GM18873 (cell line): ENCODE measurements around the gene POFUT2.

Experiments used
- ATAC-seq: cut with Tn5 transposase; IDR thresholded peaks from one replicate; pipeline ENCODE4 v1.9.1; 2021; ENCODE audit warnings: mild to moderate bottlenecking, moderate library complexity, moderate number of reproducible peaks; ENCODE audit not compliant: unreplicated experiment, low FRiP score

The POFUT2 gene

DNA sequence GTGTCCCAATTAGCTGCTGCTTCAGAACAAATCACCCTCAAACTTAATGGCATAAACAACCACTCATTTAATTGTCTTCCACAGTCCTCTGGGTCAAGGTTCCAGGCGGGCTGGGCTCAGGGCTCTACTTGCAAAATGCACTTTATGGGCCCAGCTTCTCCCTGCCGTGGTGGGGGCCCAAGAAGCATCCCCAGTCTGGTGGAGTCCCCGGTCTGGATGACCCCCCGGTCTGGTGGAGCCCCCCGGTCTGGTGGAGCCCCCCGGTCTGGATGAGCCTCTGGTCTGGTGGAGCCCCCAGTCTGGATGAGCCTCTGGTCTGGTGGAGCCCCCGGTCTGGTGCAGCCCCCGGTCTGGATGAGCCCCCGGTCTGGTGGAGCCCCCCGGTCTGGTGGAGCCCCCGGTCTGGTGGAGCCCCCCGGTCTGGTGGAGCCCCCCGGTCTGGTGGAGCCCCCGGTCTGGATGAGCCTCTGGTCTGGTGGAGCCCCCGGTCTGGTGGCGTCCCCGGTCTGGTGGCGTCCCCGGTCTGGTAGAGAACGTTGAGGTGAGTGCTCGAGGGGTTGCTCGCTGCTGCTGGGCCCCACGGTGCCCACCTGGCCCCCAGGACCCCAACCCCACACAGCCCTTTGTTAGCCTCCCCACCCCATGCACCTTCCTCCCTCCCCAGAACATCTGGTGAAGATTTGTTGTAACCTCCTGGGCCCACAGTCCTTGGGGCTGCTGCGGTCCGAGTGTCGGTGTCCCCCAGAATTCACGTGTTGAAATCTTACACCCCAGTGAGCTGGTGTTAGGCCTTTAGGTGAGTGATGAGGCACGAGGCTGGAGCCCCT is 33.8 kb downstream of the POFUT2 start:
- ATAC-seq: no peak

DNA sequence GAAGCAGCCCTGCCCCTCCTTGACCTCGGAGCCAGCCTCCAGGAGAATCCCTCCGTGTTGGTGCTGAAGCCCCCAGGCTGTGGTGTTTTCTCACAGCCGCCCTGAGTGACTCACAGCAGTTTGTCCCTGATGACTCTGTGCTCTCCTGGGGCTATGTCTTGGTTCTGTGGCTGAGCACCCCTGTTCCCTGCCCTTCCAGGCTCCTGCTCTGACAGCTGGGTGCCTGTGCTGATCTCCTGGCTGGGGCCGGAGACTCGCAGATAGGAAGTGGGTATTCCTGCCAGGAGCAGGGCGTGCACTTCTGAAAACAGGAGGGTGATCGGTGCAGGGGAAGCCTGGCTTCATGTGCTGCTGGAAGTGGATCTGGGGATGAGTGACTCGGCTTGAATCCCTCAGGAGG is 34.5 kb downstream of the POFUT2 start:
- ATAC-seq: no peak

DNA sequence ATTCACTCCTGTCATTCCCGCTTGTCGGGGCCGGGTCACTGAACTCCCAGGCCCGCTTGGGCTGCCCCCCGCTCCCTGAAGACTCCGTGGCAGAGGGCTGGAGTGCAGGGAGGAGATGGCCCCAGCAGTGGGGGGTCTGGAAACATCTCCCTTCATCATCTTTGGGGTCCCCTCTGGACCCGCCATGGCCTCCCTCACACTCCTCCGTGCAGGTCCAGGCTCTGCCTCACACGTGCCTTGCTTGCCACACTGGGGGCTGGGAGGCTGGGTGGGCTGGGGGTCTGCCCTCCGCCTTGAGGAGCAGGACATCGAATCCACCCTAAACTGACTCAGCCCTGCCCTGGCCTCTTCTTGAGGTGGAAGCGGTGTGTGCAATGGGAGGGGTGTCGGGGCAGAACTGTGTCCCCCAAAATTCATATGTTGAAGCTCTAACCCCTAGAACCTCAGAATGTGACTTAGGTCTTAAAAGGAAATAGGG is 35.2 kb downstream of the POFUT2 start:
- ATAC-seq: no peak

DNA sequence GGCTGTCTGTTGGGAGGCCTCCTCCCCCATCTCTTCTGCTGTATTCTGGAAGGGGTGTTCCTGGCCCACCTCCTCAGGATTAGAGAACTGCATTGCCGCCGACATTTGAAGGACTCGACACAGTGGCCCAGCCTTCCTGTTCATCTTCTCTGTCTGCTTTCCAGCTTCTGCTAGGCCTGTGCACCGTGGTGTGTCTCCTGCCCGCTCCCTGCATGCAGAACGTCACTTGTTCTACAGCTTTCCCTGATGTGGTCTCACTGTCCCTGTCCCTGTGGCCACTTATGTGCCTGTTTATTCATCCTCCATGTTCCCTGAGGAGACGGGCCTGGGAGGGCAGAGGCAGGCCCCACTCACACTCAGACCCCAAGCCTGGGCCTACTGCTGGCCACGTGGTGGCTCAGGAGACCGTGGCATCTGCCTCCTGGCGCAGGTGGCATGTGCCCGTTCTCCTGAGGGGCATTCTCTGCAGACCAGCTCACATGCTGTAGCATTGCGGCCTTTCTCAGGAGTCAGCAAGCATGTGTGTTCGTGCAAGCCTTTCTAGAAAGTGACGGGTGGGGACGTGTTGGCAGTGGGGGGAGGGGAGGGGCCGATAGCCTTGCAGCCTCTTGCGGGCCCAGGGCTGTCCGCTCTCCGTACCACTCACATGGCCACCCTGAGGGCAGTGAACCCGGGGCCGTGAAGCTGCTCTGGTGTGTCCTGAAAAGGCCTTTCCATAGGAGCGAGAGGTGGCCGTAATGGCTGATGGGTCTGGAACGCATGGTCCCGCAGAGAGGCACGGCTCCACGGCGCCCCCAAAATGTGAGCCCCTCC is 35.9 kb downstream of the POFUT2 start:
- no peak for ATAC-seq

DNA sequence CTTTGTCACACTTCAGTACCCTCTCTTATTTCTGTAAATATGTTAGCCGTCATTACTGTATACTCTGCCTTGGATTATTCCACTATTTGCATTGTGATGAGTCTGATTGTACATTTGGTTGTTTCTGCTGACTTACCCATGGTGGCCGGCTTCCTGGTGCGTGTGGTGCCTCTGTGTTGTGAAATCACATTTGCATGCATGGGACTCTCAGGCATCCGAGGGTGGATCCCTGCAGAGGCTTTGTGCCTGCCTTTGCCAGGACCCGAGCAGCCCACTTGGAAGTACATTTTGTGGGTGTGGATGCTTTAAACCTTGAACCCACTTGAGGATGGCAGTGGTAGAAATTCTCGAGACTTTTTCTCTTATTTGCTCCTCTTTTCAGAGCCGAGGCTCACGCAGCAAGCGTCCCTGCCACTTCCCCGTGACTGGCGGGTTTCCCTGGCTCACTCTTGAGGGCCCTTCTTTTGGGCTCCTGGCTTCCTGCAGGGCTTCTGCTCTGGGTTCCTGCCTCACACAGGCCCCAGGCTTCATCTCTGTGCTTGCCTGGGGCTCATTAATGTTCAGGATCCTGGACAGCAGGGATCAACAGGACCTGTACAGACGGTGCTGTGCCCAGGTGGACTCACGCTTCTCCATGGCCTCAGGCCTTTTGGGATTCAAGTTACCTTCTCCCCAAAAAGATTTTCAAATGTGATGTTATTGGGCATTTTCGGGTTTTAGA is 36.6 kb downstream of the POFUT2 start:
- no peak for ATAC-seq

DNA sequence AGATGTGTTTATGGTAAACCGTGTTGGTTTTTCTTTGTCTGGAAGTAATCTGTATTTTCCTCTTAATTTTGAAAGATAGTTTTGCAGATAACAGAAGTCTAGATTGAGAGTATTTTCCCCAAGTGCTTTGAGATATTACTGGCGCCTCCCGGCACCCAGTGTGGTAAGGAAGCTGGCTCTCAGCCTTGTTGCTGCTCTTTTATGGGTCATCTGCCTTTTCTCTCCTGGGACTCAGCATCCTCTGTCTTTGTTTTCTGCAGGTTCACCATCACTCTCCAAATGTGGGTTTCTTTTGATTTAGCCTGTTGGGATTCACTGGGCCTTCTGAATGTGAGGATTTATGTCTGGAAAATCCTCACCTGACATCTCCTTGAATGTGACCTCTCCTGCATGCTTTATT is 37.4 kb downstream of the POFUT2 start:
- ATAC-seq: no peak

DNA sequence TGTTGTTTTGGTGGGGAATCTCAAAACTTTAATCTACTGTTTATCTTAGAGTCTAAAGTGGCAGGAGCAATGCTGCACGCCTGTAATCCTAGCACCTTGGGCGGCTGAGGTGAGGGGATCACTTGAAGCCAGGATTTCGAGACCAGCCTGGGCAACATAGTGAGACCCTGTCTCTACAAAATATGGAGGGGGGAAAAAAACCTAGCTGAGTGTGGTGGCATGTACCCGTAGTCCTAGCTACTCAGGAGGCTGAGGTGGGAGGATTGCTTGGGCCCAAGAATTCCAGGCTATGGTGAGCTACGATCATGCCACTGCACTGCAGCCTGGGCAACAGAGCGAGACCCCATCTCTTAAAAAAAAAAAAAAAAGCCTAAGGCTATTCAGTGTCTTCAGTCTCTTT is 38.1 kb downstream of the POFUT2 start:
- ATAC-seq: no peak

DNA sequence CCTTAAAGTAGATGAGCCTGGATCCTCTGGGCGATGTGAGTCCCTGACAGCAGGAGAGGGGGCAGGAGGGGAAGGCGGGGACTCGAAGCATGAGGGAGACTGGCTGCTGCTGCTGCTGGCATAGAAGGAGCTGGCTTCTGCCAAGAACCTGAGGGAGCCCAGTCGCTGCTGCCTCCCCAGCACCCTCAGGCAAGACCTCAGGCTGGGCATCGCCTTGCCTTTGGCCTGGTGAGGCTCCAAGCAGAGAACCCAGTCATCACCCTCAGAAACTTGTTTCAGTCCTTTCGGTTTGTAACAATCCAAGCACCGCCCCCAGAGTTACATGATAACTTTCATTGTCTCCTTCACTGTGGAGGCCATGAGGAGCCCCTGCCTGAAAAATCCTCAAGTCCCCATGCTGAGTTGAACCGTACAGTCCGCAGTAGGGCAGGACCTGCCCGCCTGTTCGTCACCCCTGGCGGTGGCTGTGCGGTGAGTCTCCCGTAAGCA is 38.8 kb downstream of the POFUT2 start:
- no peak for ATAC-seq

DNA sequence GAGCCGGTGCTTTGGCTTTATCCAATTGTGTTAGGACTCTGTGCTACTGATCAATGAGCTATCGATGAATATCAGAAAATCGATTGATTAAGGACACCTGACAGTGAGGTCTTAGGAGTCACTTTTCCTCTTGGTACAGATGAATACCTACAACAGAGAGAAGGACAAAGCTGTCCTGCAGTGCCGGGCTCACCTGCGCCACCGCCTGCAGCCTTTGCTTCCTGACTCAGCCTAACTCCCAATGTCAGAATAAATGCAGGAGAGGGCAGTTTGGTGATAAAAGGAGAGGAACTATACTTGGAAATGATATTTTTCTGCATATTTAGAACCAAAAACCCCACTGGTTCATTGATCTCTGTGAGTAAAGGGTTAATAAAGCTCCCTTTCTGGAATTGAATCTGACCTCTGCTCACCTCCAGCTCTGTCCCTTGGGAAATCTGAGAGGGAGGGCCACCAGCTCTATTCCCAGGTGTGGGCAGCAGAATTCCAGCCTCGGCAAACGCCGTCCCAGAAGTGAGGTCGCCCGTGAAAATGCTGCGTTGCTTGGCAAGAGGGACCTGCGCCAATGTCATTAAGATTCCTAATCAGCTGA is 39.3 kb downstream of the POFUT2 start:
- no peak for ATAC-seq

DNA sequence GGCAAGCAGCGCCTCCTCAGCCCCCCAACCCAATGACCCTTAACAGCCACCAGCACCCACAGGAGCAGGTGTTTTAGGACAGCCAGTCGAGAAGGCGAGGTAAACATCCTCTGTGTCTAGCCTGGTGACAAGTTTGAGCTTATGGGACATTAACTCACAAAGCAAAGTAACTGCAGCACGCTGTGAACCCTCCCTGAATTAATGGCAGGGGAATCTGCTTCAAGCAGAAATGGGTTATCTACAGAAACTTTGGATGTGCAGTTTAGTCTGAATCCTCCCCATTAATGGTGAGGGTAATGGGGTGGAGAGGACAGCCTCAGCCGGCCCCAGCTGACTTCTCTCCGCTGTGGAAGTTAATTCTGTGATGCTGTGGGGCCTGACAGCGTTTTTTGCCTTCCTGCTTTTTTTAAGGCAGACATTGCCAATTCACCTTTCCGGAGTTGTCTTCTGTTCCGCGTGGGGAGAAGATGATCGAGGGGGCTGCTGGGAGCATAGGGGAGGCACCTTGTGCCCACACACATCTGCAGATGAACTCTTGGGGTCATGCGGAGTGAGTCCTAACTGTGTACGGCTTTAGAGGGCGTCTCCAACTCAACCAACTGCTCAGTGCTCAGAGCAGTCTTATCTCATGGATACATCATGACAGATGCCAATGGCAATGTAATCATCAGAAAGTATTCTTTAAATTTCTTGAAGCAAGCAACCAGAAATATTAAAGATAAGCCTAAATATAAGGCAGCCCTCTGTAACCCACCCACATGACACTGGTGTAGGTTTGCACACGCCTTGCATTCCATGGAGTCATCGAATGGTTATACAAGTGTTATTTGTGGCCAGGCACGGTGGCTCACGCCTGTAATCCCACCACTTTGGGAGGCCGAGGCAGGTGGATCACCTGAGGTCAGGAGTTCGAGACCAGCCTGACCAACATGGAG is 41.0 kb downstream of the POFUT2 start:
- ATAC-seq: no peak

DNA sequence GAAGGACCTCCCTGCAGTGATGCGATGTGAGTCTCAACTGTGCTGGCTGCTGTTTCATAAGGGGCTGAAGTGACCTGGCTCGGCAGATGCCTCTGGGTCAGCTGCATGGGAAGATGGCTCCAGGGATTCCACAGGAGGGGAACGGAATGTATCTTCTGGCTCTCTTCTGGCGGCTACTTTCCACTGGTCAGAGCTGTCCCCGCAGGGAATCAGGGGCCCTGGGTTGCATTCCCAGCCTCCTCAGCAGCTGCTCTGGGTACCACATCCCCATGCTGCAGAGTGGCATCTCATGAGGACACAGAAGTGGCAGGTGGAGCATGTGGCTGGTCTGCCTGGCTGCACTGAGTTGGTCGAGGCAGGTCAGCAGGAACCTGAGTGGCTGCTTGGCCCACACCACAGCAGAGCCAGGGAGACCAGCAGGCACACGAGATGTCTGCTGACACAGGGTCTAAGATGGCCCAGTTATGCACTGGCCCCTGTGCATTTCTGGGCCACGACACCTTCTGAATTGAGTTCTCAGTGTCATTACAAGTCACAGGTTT is 42.8 kb downstream of the POFUT2 start:
- ATAC-seq: no peak

DNA sequence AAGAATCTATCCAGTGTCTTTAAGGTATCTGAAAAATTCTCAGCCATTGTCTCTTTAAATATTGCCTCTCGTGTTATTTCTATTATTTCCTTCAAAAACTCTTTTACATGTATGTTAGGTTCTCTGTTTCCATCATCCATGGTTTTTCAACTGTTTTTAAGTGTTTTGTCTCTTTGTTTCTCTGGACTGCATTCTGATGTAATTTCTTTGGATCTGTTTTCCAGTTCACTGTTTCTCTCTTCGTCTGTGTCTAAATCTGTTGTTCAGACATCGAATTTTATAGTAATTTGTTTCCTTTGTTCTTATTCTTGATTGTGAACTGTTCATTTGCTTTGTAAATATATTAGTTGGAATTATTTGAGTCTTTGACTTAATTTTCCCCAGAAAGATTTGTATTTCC is 44.1 kb downstream of the POFUT2 start:
- ATAC-seq: no peak

DNA sequence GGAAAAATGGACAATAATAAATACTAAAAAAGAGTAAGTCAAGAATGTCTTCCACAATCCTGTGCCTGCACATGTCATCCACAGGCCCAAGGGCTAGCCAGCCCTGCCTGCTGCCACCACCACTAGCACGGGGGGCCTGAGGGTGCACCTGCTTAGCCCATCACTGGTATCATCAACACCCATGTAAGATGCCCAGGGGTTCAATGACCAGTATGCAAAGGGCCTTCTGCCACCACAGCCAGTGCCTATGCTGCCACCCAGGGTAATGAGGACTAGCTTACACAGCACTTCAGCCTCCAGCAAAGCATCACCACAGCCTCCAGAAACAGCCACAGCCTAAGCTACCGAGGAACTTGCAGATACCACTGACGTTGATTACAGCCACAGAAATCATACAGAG is 46.3 kb downstream of the POFUT2 start:
- no peak for ATAC-seq

DNA sequence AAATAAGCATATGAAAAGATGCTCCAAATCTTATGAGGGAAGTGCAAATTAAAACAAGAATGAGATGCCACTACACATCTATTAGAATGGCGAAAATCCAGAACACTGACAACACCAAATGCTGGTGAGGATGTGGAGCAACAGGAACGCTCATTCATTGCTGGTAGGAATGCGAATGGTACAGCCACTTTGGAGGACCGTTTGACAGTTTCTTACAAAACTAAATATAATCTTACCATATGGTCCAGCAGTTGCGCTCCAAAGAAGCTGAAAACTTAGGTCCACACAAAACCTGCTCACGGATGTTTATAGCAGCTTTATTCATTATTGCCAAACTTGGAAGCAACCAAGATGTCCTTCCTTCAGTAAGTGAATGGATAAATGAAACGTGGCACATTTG is 50.3 kb downstream of the POFUT2 start:
- no peak for ATAC-seq

DNA sequence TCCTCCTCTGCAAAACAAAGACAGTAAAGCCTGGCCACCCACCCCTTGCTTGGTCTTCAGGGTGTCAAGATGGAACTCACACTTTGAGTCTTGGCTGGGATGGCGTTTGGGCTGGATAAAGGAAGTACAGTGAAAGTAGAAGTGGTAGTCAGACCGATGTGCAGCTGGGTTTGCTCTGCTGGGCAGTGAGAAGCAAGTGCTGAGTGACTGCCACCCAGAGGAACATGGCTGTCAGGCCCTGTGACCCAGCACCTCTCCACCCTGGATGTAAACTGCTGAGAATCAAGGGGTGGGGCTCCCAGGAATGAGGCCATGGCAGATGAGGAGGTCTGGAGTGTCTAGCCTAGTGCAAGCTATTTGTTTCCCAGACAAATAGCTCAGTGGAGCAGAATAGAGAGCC is 51.2 kb downstream of the POFUT2 start:
- ATAC-seq: no peak

DNA sequence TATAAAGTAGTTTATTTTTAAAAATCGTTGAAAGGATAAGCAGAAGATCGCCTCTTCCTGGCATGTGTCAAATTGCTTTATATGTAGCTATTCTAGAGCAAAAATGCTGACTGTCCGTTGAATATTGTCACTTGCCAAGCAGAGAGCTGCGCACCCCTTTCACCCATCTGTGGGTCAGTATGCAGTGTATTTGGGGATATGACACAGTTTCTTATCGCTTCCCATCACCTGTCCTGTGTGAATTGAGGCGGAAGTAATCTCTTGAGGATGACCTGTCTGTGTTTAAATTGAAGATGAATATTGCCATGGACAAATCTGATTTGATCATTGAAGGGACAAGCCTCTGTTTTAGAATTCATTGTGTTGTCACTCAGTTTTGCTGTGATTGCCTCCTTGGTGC is 52.2 kb downstream of the POFUT2 start:
- ATAC-seq: no peak

DNA sequence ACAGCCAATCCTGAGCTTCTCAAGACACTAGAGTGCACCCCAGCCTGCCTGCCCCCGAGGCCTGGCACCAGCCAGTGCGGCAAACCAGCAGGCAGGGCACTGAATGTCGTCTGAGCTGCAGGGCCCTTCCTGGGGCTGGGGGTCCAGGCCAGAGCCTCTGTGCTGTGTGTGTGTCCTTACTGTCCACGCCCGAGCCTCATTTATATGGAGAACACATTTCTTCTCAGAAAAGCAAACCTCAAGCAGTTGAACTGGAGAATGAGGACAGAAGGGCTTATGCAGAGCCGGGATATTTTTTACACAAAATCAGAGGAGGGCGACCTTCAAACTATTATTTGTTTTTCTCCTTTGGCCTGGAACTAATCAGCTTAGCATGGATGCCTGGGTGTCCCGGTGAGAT is 52.7 kb downstream of the POFUT2 start:
- ATAC-seq: no peak

DNA sequence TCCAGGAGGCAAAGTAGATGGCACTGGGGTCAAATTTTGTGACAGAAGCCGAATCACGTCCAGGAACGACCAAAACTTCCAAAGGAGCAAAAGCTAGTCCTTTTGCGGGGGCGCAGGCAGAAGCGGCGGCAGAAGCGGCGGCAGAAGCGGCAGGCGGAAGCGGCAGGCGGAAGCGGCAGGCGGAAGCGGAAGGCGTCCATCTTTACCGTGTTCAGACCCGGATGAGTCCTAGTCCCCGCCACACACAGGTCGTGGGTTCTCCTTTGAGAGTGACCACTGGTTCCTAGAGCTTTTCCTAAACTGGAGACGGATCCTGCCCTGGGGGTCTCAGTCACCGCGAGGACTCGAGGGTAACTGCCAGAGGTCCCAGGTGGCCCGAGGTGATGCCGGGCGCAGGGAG is 53.6 kb downstream of the POFUT2 start:
- ATAC-seq: no peak

DNA sequence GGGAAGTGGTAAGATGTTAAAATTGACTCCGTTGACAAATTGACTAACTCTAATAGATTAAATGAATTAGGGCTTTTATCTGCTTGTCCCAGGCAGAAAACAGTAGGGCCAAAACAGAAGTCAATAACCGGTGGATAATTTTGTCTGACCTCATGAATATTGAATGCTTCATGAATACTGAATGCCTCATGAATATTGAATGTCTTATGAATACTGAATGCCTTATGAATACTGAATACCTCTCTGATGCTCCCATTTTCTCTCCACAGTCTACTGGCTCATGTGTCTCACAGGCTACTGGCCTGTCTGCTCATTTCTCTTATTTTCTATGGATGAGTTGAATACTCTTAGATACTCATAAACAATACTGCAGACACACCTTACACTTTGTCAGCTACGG is 56.0 kb downstream of the POFUT2 start:
- no peak for ATAC-seq
